OCI-LY1 (cell line): ENCODE results near the gene GSTM2.

Experiments
- EZH2 ChIP-seq: fragments of 200-600 bp; sonication (generic), shearing (Covaris generic); IDR thresholded peaks from 2 replicates; pipeline ENCODE4 v1.8.0; 2017; ENCODE audit warnings: borderline replicate concordance, mixed run types, mild to moderate bottlenecking, antibody characterized with exemption, low read length, moderate library complexity, mixed read lengths
- TF ChIP-seq, protein P1 (sequence below): fragments of 200-600 bp; sonication (generic), shearing (Covaris generic); IDR thresholded peaks from 2 replicates; pipeline ENCODE4 v1.5.1; 2017; ENCODE audit warnings: mild to moderate bottlenecking, antibody characterized with exemption, low read length, moderate library complexity, mixed read lengths

GRCh38 chr1:109640285-109640865 is 27.5 kb upstream of the GSTM2 start:
- TF ChIP-seq, protein P1, sequence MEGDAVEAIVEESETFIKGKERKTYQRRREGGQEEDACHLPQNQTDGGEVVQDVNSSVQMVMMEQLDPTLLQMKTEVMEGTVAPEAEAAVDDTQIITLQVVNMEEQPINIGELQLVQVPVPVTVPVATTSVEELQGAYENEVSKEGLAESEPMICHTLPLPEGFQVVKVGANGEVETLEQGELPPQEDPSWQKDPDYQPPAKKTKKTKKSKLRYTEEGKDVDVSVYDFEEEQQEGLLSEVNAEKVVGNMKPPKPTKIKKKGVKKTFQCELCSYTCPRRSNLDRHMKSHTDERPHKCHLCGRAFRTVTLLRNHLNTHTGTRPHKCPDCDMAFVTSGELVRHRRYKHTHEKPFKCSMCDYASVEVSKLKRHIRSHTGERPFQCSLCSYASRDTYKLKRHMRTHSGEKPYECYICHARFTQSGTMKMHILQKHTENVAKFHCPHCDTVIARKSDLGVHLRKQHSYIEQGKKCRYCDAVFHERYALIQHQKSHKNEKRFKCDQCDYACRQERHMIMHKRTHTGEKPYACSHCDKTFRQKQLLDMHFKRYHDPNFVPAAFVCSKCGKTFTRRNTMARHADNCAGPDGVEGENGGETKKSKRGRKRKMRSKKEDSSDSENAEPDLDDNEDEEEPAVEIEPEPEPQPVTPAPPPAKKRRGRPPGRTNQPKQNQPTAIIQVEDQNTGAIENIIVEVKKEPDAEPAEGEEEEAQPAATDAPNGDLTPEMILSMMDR = peak; percentile 90
- TF ChIP-seq EZH2 = no peak
